GM12878 (cell line): ENCODE results near the gene GYPC. TPM values are rescaled to one million over a fixed set of nuclear protein-coding genes. Genes with fewer than 3 reads are reported as not detected.
A peak's percentile ranks its signal among the peaks of the same experiment; 100 is the strongest.

Experiments used
- ATF3 ChIP-seq: IDR thresholded peaks from 2 replicates; pipeline ENCODE4 v1.6.1; 2011; ENCODE audit warnings: low read depth, mild to moderate bottlenecking, low read length, moderate library complexity, borderline replicate concordance; ENCODE audit errors: extremely low read depth
- BCL11A ChIP-seq: IDR thresholded peaks from 2 replicates; pipeline ENCODE4 v1.6.1; 2011; ENCODE audit warnings: low read depth, low read length
- CHD2 ChIP-seq: IDR thresholded peaks from 2 replicates; pipeline ENCODE4 v1.6.1; 2011; ENCODE audit warnings: low read depth, low read length, improper control_type of control experiment, borderline replicate concordance
- IKZF1 ChIP-seq: fragments of 450-650 bp; conservative IDR thresholded peaks from 2 replicates; pipeline ENCODE4 v1.6.1; 2017; ENCODE audit warnings: antibody characterized with exemption, mild to moderate bottlenecking
- MXI1 ChIP-seq: fragments of 150-350 bp; IDR thresholded peaks from 2 replicates; pipeline ENCODE4 v1.6.1; 2011; ENCODE audit warnings: low read depth, mild to moderate bottlenecking, inconsistent platforms, low read length, improper control_type of control experiment
- MYC ChIP-seq: IDR thresholded peaks from 2 replicates; pipeline ENCODE4 v1.6.1; 2011; ENCODE audit warnings: mild to moderate bottlenecking, low read length, moderate library complexity, inconsistent platforms; ENCODE audit not compliant: insufficient read depth, insufficient replicate concordance, insufficient read length, severe bottlenecking
- NBN ChIP-seq: fragments of 450-650 bp; IDR thresholded peaks from 2 replicates; pipeline ENCODE4 v1.6.1; 2016
- NFIC ChIP-seq: IDR thresholded peaks from 2 replicates; pipeline ENCODE4 v1.6.1; 2012; ENCODE audit warnings: low read depth, mild to moderate bottlenecking, inconsistent platforms, low read length, moderate library complexity
- NRF1 ChIP-seq: conservative IDR thresholded peaks from 2 replicates; pipeline ENCODE4 v1.6.1; 2011; ENCODE audit warnings: mild to moderate bottlenecking, low read depth, low read length, improper control_type of control experiment
- PKNOX1 ChIP-seq: fragments of 450-650 bp; IDR thresholded peaks from 2 replicates; pipeline ENCODE4 v1.6.1; 2016; ENCODE audit warnings: mild to moderate bottlenecking
- RAD21 ChIP-seq: IDR thresholded peaks from 2 replicates; pipeline ENCODE4 v1.6.1; 2011; ENCODE audit warnings: mild to moderate bottlenecking, low read depth, low read length, moderate library complexity; ENCODE audit not compliant: insufficient read depth
- RAD51 ChIP-seq: fragments of 450-650 bp; IDR thresholded peaks from 2 replicates; pipeline ENCODE4 v1.6.1; 2016; ENCODE audit warnings: moderate library complexity, mild to moderate bottlenecking, inconsistent platforms
- RBBP5 ChIP-seq: fragments of 200-600 bp; sonication (generic); conservative IDR thresholded peaks from 2 replicates; pipeline ENCODE4 v1.6.1; 2016
- SIN3A ChIP-seq: IDR thresholded peaks from 2 replicates; pipeline ENCODE4 v1.6.1; 2012; ENCODE audit warnings: low read depth, low read length, improper control_type of control experiment
- SKIL ChIP-seq: fragments of 450-650 bp; IDR thresholded peaks from 2 replicates; pipeline ENCODE4 v1.6.1; 2017; ENCODE audit warnings: mild to moderate bottlenecking, low read depth, inconsistent platforms; ENCODE audit not compliant: poor library complexity, severe bottlenecking
- SP1 ChIP-seq: IDR thresholded peaks from one replicate; pipeline ENCODE4 v1.6.1; 2011; ENCODE audit warnings: low read depth, low read length
- TBL1XR1 ChIP-seq: IDR thresholded peaks from 2 replicates; pipeline ENCODE4 v1.6.1; 2012; ENCODE audit warnings: low read depth, low read length, improper control_type of control experiment
- USF2 ChIP-seq: IDR thresholded peaks from 2 replicates; pipeline ENCODE4 v1.6.1; 2011; ENCODE audit warnings: low read depth, low read length, improper control_type of control experiment, borderline replicate concordance
- ZBTB33 ChIP-seq: fragments of 450-650 bp; IDR thresholded peaks from 2 replicates; pipeline ENCODE4 v1.6.1; 2017; ENCODE audit warnings: mild to moderate bottlenecking
- ZBTB4 ChIP-seq: fragments of 450-650 bp; formaldehyde crosslinking; IDR thresholded peaks from 2 replicates; pipeline ENCODE4 v1.4.0; 2022; ENCODE audit warnings: mild to moderate bottlenecking, moderate library complexity
- polyA plus RNA-seq, 11 experiments: library from polyadenylated mRNA; depleted of rRNA in 4 of 11; unstranded in 6 of 11; stranded (reverse) in 5 of 11; fragments of >200 nt; fragmentation: Nextera tagmentation in 4 of 11; fragmentation: Illumina TruSeq in 1 of 11; extraction: Ambion mirVana in 4 of 11; extraction: Trizol in 1 of 11; gene quantifications; 1 replicate in 1 of 11; 2 replicates in 10 of 11; pipeline versions ENCODE4 v1.2.1 to v1.2.3, GENCODE V29; 2011 to 2016; ENCODE audit warnings: inconsistent platforms in 2 of 11, missing spikeins in 2 of 11, low read depth in 1 of 11
- total RNA-seq, 4 experiments: library from RNA; depleted of rRNA in 3 of 4; stranded (reverse); fragments of >200 nt in 3 of 4; fragmentation: Illumina TruSeq in 1 of 4; extraction: Trizol in 1 of 4; gene quantifications; 2 replicates each; pipeline versions ENCODE4 v1.2.1 to v1.2.3, GENCODE V29; 2013 to 2021

GYPC gene
- total and polyA plus RNA-seq, 10 of the 15 experiments (the other 5 are each of a cell fraction or from before 2014, with no cell fraction given) = 26.2 to 150 (median 81.4) TPM

GRCh38 chr2:126658905-126659561 lies 3.1 kb downstream of the GYPC start (continued):
- TF ChIP-seq ZBTB4 (CRISPR knock-in tag) (no peak), MYC (no peak), SIN3A (no peak), SKIL (peak; percentile 46), ATF3 (no peak), SP1 (no peak), ZBTB33 (no peak), NBN (peak; percentile 65; the same call in 1 of the 2 replicates), USF2 (peak; percentile 56), PKNOX1 (peak; percentile 9; the same call in 1 of the 2 replicates), MXI1 (peak; percentile 65; the same call in 1 of the 2 replicates), NRF1 (no peak), CHD2 (0 out of 2 replicates have a peak, but pooled peaks have one; percentile 27), NFIC (peak; percentile 38; the same call in 1 of the 2 replicates), BCL11A (no peak), RAD51 (peak; percentile 85), TBL1XR1 (0 out of 2 replicates have a peak, but pooled peaks have one; percentile 29), RAD21 (peak; percentile 22; the same call in 1 of the 2 replicates), IKZF1 (peak; percentile 89), RBBP5 (no peak)
